GM21529 (cell line): ENCODE data around the gene RPS2.
"Not testable (repeated sequence)": the region's sequence is repeated elsewhere in the genome, so short reads cannot be mapped to it uniquely, and the experiment has no call there.

Source experiments
- ATAC-seq: cut with Tn5 transposase; IDR thresholded peaks from one replicate; pipeline ENCODE4 v1.9.1; 2021; ENCODE audit not compliant: unreplicated experiment

Gene RPS2

DNA sequence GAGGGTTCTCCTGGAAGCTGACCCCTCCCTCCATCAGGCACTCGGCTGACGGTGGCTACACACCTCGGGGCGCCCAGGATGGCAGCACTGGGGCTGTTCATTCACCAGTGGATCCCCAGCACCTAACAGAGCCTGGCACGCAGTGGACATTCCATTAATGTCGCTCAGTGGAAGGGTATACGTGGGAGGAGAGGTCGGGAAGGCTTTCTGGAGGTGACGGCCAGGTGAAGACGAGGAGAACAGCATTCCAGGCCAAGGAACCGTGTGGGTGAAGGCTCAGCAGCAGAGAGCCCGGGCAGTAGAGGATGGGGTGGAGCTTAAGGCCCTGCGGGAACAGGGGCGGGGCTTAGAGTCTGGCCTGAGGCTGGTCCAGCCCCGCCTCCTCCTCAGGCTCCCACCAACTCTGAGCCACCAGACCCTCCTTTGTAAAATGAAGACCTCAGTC lies 43.9 kb downstream of the RPS2 start:
- ATAC-seq, result no peak

DNA sequence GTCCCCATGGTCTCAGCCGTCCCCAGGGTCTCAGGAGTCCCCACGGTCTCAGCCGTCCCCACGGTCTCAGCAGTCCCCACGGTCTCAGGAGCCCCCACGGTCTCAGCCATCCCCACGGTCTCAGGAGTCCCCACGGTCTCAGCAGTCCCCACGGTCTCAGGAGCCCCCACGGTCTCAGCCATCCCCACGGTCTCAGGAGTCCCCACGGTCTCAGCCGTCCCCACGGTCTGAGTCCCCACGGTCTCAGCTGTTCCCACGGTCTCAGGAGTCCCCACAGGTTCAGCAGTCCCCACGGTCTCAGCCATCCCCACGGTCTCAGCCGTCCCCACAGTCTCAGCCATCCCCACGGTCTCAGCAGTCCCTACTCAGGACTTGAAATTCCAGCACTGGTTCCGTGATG lies 44.5 kb downstream of the RPS2 start:
- ATAC-seq, result not testable (repeated sequence)

DNA sequence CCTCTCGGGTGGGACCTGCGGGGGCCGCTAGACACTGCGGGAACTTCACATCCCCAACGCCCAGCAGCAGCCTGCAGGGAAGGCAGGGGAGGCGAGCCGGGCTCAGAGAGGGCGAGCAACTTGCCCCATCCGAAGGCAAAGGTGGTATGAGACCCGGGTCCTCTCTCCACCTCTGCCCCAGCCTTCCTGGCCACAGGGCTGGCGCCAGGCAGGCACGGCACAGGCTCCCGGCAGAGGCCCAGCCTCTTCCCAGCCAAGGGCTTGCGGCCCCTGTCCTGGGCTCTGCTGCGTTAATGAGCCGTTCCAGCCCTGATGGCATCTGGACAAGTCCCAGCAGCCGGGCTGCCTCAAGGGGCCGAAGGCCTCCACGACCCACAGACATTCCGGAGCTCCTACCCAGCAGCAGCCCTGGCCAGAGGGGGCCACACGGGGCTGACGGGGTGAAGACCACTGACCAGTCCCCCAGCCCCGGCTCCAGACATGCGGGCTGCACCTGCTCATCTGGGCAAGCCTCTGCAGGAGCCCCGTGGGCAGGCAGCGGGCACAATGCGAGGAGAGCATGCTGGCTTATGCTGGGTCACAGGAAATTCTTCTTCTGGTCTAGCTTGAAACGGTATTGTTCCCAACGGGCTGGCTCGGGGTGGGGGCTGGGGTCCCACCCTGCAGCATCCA lies 45.2 kb downstream of the RPS2 start:
- ATAC-seq, result no peak

DNA sequence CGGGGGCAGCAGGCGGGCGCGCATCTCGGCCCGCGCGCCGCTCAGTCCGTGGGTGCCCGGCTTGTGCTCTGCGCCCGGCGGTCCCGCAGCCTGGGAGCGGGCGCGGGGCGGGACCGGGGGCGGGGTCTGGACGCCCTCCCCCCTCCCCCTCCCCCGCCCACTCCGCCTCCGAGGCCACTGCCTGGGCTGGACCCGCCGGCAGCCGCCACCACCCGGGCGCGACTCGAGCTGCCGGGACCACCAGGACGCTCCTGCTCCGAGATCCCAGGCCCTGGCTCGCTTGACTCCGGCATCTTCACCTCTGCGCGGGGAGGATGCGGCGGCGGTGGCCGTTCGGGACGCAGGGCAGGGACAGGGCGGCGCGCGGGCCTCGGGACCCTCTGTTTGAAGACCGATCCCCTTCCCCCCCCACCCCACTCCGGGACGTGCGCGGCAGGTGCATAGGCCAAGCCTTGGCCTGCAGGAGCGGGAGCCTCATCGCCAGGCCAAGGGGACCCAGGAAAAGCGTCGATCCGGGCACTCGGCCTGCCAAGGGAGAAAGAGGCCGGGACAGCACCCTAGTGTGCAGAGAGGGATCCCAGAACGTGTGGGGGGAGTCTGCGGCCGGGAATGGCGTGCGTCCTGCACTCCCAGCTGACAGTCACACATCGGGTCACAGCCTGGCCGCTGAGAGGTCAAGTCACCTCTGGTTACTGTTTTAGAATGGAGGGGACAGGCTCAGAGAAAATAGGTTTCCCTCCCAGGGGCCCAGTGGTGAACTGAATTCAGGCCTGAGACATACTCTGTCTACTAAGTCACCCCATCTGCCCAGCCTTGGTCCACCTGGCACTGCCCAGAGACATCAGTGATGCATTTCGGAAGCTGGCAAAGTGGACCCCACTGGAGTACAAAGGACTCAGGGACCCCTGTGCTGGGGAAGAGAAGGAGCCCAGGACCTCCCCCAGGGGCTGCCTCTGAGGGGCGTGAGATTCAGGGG lies 46.0 kb downstream of the RPS2 start, which contains the start of gene HS3ST6:
TSS of gene HS3ST6 (minus strand) at position 65 of the 976 bp plus-strand sequence. CDS start 92 bp downstream, outside the sequence.
- ATAC-seq, result no peak

DNA sequence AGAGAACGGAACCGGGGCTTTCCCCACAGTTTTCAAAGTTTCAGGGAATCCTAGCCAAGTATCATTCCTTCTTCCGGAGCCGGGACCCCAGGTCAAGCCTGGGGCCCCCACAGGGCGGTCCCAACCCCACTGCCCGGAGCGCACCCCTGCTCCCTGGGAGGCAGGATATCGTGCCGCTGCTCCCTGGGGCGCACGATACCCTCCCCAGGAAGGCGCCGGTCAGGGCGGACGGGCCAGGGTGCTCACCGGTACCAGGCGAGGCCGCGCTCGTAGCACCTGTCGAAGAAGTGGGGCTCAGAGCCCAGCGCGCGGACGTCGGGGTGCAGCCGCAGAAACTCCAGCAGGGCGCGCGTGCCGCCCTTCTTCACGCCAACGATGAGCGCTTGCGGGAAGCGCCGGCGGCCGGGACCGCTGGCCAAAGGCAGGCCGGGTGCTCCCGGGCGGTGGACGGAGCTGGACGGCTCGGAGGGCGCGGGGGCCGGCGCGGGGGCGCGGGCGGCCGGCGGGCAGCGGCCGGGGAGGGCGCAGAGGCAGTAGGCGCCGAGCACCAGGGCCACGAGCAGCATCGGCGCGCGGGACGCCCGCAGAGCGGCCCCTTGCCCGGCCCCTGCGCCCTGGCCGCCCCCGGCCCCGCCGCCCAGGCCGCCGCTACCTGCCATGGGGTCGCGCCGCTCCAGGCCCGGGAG lies 46.8 kb downstream of the RPS2 start:
- ATAC-seq, result no peak

DNA sequence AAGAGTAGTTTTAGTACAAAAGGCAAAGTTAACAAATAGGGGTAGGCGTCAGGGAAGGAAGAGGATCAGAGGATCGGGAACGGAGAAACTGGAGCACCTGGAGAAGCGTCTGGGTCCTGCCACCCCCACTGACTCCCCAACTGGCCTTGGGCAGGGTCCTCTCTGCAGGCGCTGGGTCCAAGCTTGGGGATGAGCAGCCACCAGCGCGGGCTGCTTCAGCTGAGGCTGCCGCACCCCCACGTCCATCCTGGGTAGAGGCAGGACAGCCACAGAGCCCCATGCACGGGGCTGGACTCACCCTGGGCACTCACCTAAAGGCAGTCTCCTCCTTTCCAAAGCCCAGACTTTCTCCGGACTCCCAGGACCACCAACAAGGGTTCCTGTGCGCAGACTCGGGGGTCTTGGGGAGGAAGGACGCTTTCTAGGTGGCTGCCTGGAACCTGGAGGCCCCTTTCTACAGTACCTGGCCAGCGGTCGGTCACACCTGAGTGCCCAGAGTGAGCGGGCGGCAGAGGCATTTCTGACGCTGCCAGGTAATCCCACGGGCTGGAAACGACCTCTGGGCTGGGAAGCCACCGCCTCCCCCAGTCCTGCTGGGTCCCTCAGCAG lies 47.5 kb downstream of the RPS2 start:
- no peak for ATAC-seq

DNA sequence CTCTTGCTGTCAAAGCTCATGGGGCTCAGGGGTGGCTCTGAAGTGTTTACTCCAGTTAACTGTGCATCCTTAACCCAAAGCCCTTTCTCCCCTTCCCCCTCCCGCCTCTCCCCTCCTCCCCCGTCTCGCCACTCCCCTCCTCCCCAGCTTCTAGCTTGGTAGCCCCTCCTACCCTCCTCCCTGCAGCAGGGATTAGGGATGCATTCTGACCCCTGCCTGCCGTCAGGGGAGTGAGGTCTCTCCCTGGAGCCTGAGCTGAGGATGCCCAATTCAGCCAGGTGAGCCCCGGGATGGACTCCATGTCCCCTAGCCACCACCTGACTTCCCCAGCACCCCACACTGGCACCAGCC lies 48.0 kb downstream of the RPS2 start:
- ATAC-seq, result no peak

DNA sequence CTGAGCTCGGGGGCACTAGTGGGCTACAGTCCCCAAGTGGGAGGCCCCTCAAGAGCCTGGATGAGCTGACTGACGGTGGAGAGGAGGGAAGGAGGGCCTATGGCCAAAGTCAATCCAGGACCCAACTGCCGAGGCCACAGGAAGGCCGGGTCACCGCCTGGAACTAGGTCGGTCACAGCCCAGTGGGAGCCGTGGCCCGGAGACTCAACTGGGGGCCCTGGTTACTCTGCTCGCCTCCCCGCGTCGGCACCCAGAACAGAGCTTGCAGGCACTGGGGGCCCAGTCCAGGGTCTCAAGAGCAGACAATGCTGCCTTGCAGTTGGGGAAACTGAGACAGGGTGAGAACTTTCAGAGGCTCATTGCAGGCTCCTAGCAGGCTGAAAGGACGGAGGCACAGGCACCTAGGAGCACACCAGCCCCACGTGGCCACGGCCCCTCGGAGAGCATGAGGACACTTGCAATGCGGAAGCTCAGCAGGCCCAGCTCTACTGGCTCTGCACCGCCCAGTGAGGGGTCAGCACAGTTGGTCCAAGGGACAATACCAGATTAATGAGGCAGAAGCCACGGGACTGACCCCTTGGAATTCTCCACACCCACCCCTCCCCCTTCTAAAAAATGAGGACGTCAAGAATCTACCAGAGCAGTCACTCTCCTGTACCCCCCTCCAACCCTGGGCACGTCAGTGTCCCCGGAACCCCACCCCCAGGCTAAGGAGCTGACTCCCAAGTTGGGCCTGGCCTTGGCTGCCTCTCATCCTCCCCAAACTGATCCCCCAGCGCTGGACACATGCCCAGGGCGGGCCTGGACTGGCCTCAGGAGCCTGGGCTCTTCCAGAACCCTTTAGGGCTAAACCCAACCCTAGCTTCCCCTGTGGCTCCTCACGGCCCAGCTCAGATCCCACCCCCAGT lies 48.6 kb downstream of the RPS2 start:
- ATAC-seq, result no peak

DNA sequence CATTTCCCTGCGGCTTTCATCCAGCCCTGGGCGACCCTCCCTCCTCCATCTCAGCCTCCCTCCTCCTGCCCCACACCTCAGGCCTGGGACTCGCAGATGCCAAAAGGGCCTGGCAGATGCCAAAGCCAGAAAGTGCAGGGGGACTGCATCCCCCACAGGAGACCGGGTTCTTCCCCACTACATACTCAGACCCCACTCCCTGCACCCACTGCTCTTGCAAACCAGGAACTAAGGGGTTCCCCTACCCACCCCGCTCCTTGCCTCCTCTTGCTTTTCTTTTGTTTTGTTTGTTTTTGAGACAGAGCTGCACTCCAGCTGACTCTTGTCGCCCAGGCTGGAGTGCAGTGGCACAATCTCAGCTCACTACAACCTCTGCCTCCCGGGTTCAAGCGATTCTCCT lies 49.6 kb downstream of the RPS2 start:
- no peak for ATAC-seq

DNA sequence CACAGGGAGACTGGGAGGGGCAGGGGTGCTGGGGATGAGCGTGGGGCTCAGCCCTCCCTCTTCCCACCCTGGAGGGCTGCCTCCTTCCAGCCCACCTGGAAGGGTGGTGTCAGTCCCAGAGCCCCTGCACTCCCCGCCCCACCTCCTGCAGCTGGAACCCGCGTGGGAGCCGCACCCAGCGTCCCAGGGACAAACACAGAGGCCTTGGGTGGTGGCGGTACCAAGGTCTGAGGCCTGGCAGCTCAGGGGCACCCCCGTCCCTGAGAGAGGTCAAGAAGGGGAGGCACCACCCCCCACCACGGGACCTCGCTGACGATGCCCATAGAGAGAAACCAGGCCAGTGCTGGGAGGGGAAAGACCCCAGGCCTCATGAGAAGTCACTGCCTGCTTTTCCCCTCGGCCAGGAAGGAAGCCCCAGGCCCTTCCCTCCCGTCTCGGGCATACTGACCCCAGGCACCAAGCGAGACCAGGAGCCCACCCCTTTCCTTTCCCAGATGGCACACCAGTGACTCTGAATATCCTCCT lies 50.5 kb downstream of the RPS2 start:
- ATAC-seq, result no peak

DNA sequence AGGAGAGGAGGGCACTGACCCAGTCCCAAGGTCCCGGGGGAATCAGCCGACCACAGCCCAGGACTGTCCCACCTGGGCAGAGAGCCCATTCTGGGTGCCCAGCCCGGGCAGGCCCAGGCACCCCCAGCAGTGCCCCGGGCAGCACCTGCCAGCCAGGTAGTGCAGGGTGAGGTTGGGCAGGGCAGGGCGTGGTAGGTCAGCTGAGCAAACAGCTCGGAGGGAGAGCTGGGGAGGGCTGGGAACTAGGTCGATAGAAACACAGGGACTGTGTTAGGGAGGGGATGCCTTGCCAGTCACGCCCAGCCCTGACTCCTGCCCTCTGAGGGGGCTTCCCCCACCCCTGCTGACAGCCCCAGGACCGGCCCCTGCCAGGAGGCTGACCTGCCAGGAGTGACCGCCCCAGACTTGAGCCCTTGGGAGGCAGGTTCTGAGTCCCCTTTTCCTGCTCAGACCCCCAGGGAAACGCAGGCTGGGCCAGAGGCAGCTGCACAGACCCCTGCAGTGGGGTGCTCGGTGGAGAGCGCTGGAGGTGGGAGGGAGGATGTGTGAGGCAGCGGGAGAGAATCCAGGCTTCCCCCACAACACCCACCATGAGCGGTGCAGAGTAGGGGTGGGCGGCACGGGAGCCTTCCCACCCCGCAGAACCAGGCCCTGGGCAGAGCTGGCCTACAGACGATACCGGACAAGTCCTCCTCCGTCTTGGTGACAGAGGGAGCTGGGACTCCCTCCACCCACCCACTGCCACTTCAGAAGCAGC lies 51.1 kb downstream of the RPS2 start:
- no peak for ATAC-seq

DNA sequence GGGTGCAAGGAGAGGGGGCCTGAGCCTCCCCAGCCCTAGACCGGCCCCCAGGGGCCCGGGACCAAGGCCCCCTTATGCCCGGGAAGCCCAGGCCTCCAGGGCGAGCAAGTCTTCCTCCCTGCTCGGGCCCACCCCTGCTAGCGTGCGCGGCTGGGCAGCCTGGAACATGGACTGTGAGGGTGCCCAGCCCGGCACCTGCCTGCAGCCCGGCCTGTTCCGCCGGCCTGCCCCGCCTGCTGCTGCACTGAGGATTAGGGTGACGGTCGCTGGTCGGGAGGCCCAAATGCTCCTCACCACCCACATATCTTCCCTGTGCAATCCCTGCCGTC lies 52.4 kb downstream of the RPS2 start:
- no peak for ATAC-seq
